Thyroid gland (tissue), 4 donors: ENCODE measurements around the gene PLAU.

ENCODE experiments used
- POLR2A ChIP-seq, 2 donors: fragments of 450-650 bp; IDR thresholded peaks; one replicate each; pipeline ENCODE4 v1.6.1; 2017; ENCODE audit warnings: antibody characterized with exemption in 2 of 2, mild to moderate bottlenecking in 2 of 2, moderate library complexity in 1 of 2
- TF ChIP-seq, protein P1 (sequence below), 6 experiments: fragments of 200-600 bp in 3 of 6; fragments of 450-650 bp in 3 of 6; sonication (generic) in 3 of 6; IDR thresholded peaks; one replicate each; pipeline ENCODE4 v1.5.1; 2016 to 2019; ENCODE audit warnings: antibody characterized with exemption in 6 of 6, mild to moderate bottlenecking in 2 of 6, inconsistent platforms in 1 of 6, moderate library complexity in 1 of 6

DNA sequence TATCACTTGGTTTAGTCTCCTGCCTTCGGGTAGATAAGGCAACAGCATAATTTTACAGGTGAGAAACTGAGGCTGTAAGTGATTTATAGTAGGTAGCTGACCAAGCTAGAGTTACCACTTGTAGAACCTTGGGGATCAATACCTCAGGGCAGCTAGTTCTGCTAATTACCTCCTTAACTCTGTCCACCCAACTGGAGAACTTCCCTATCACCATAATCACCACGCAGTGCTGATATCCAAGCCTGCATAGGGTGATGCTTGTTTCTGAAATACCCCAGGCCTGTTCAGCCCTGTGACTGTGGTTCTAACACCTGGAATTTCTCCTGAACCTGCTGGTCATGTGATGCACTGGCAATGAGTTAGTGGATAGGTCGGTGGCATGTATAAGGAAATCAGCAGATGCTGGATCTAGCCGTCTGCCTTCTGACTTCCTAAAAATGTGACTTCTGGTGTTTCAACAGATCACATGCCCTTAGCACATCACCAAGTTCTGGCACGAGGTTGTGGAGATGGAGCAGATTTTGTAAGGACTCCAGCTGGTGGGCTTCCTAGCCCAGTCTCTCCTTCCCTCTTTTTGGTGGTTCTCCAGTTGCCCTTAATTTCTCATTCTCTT is 15.3 kb downstream of the PLAU start:
- TF ChIP-seq, protein P1, sequence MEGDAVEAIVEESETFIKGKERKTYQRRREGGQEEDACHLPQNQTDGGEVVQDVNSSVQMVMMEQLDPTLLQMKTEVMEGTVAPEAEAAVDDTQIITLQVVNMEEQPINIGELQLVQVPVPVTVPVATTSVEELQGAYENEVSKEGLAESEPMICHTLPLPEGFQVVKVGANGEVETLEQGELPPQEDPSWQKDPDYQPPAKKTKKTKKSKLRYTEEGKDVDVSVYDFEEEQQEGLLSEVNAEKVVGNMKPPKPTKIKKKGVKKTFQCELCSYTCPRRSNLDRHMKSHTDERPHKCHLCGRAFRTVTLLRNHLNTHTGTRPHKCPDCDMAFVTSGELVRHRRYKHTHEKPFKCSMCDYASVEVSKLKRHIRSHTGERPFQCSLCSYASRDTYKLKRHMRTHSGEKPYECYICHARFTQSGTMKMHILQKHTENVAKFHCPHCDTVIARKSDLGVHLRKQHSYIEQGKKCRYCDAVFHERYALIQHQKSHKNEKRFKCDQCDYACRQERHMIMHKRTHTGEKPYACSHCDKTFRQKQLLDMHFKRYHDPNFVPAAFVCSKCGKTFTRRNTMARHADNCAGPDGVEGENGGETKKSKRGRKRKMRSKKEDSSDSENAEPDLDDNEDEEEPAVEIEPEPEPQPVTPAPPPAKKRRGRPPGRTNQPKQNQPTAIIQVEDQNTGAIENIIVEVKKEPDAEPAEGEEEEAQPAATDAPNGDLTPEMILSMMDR (IDR thresholded peaks at IDR 0.05): no peak
- no peak for TF ChIP-seq POLR2A (IDR thresholded peaks at IDR 0.05)
